ENCODE results near the gene SAMD14.
A peak's percentile ranks its signal among the peaks of the same experiment; 100 is the strongest.

- TF ChIP-seq MAX (IDR thresholded peaks at IDR 0.05) (peak; percentile 19), RFX5 (IDR thresholded peaks at IDR 0.05) (no peak), CTCF (IDR thresholded peaks at IDR 0.05) (no peak), MAFK (IDR thresholded peaks at IDR 0.05; ENCODE audit: partially characterized antibody) (no peak)
Measured at GRCh38 chr17:50149417-50150353, 19.7 kb upstream of the SAMD14 start.

Data from A549 (cell line).